ENCODE measurements around the gene LEFTY2. TPM values are rescaled to one million over a fixed set of nuclear protein-coding genes. Genes with fewer than 3 reads are reported as not detected.

The LEFTY2 gene
- total and polyA plus RNA-seq, 12 donors, result 0.16 to 3.4 (median 0.77) TPM; not detected in 1

DNA sequence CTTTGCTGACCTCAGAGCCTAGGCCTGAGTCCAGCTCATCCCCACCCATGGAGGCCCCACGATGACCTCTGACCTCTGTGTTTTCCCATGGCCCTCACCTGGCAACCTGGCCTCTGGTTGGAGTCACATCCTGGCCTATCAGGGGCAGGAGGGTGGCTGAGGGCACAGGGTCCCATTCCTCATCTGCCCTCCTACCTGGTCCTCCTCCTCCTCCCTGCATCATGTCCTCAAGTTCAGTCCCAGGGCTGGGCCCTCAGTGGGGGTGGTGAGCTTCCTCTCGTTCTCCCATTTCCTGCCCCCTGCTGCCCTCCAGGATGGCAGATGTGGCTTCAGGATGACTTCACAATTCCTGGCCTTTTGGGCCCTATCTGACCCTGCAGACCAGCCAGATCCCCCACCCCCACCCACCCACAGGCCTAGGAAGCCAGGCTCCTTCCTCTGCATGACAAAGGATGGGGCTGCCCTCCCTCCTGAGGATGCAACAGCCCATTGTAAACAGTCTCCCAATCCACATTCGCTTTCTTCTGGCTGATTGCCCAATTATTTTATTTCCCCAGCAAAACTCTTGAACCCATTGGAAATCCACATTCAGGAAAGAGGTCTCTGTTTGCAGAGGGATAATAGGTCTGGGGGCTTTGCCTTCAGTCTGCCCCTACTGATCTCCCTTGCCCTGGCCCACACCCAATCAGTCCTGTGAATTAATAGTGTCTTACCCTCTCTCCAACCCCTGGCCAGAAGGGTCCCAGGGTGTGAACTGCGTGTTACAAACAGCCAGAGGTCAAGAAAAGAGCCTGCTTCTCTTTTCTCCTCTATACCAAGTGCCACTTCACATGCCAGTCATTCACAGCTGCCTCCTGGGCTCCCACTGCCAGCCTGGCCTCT lies 41.7 kb downstream of the LEFTY2 start:
- Histone ChIP-seq H3K27me3 (no peaks in the 10 kb centered on the region), H3K9me3 (replicated peaks in 1 of 3) (no peaks in the 10 kb centered on the region), H3K4me3 (no peak overlapping the region), H3K27ac (no peak overlapping the region), H3K4me1 (replicated peaks in 1 of 2) (no peaks in the 10 kb centered on the region), H3K36me3 (replicated peaks in 1 of 2) (no peaks in the 10 kb centered on the region)
- WGBS, 4 donors, result 59 to 80% (median 68%) methylated on average over 4 of the region's 4 CpGs
- DNase-seq, result no peak
- intact Hi-C loops (cut with DNase I), result no loop called here
- TF ChIP-seq, protein P1, sequence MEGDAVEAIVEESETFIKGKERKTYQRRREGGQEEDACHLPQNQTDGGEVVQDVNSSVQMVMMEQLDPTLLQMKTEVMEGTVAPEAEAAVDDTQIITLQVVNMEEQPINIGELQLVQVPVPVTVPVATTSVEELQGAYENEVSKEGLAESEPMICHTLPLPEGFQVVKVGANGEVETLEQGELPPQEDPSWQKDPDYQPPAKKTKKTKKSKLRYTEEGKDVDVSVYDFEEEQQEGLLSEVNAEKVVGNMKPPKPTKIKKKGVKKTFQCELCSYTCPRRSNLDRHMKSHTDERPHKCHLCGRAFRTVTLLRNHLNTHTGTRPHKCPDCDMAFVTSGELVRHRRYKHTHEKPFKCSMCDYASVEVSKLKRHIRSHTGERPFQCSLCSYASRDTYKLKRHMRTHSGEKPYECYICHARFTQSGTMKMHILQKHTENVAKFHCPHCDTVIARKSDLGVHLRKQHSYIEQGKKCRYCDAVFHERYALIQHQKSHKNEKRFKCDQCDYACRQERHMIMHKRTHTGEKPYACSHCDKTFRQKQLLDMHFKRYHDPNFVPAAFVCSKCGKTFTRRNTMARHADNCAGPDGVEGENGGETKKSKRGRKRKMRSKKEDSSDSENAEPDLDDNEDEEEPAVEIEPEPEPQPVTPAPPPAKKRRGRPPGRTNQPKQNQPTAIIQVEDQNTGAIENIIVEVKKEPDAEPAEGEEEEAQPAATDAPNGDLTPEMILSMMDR (IDR thresholded peaks at IDR 0.05), result no peak
- TF ChIP-seq POLR2A (IDR thresholded peaks at IDR 0.05), result no peak

DNA sequence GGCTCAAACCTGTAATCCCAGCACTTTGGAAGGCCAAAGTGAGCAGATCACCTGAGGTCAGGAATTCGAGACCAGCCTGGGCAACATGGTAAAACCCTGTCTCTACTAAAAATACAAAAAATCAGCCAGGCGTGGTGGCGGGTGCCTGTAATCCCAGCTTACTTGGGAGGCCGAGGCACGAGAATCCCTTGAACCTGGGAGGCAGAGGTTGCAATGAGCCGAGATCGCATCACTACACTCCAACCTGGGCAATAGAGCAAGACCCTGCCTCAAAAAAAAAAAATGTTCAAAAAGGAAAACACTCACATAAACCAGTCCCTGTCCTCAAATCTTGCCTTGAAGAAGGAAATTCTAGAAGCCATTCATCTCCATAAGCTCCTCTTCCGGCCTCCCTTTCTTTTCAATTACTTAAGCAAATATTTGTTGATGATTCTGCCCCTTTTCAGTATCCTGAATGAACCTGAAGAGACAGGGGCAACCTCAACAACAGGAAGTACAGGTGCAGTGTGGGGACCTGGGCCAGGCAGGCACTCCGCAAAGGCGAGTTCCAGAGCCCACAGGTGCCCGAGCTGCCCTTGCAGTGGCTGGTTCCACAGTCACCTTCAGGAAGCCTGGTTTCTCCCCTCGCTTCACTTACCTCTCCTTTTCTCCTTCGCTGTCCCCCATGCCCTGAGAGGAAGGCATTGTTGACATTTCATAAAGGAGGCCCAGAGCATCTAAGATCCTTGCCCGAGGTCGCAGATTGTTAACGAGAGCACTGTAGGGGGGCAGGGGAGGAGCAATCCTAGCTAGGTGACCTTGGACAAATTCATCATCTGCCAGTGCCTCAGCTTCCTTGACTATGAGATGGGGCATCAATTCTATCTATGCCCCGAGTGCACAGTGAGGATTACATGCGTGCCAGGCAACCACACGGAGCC lies 43.2 kb downstream of the LEFTY2 start:
- Histone ChIP-seq H3K9me3 (replicated peaks in 1 of 3) (no peaks in the 10 kb centered on the region), H3K27me3 (no peaks in the 10 kb centered on the region), H3K36me3 (replicated peaks in 1 of 2) (no peaks in the 10 kb centered on the region), H3K4me1 (replicated peaks in 1 of 2) (no peaks in the 10 kb centered on the region), H3K27ac (no peak overlapping the region), H3K4me3 (no peak overlapping the region)
- DNase-seq, result no peak
- no peak for TF ChIP-seq POLR2A (IDR thresholded peaks at IDR 0.05)
- TF ChIP-seq, protein P1 (IDR thresholded peaks at IDR 0.05), result no peak
- intact Hi-C loops (cut with DNase I), result no loop called here
- 86 to 90% (median 87%) methylated on average over 19 of the region's 19 CpGs for WGBS, 4 donors

DNA sequence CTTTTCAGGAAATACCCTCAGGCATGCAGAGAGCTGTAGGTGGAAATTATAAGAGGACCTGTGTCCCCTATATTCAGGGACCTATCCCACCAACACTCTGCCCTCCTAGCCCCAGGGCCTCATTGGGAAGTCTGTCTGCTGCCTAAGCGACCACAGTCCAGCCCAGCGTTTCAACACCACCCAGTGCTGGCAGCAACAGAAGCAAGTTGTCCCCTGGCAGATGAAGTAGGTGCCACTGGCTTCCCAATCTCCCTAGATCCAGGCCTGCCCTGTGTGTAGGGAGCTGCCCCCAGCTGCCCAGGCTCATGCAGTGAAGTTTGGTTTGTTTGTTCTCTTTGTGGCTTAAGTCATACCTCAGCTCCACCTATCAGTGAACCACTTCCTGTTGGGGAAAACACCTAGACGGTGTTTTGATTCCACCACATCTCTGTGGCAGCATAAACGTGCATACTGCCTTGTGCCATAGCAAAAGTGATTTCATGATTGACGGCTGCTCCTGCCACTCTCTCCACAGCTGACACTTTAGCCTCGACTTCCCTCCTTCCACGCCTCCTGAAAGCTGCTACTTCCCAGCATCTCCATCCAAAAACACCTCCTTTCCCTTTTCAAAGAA lies 44.0 kb downstream of the LEFTY2 start:
- Histone ChIP-seq H3K4me1 (replicated peaks in 1 of 2) (no peaks in the 10 kb centered on the region), H3K4me3 (no peak overlapping the region), H3K9me3 (replicated peaks in 1 of 3) (no peaks in the 10 kb centered on the region), H3K36me3 (replicated peaks in 1 of 2) (no peaks in the 10 kb centered on the region), H3K27me3 (no peaks in the 10 kb centered on the region), H3K27ac (no peak overlapping the region)
- WGBS, 4 donors, result 53 to 77% (median 65%) methylated on average over 7 of the region's 7 CpGs
- intact Hi-C loops (cut with DNase I), result no loop called here
- no peak for TF ChIP-seq POLR2A (IDR thresholded peaks at IDR 0.05)
- TF ChIP-seq, protein P1 (IDR thresholded peaks at IDR 0.05), result no peak
- DNase-seq, result no peak

DNA sequence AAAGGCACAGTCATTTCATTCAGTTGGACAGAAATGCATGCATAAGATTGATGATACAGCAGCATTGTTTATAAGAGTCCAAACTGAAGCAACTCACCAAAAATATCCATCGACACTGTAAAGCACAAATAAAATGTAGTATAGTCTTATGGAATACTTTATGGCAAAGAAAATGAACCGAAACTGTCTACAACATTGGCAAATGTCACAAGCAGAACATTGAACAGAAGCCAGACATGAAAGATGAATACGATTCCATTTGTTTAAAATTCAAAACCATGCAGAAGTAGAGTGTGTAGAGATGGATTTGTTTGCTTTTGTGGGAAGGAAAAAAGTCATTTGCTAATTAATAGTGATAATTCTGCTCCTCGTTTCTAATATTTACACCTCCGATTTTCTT lies 44.5 kb downstream of the LEFTY2 start:
- DNase-seq, result no peak
- intact Hi-C loops (cut with DNase I), result no loop called here
- H3K9me3 ChIP-seq (replicated peaks in 1 of 3), result no peaks in the 10 kb centered on the region
- TF ChIP-seq POLR2A (IDR thresholded peaks at IDR 0.05), result no peak
- TF ChIP-seq, protein P1 (IDR thresholded peaks at IDR 0.05), result no peak
- H3K36me3 ChIP-seq (replicated peaks in 1 of 2), result no peaks in the 10 kb centered on the region
- H3K27ac ChIP-seq, result no peak overlapping the region
- no peak overlapping the region for H3K4me3 ChIP-seq
- H3K4me1 ChIP-seq (replicated peaks in 1 of 2), result no peaks in the 10 kb centered on the region
- WGBS, 4 donors, result 74 to 86% (median 83%) methylated on average over 5 of the region's 5 CpGs
- no peaks in the 10 kb centered on the region for H3K27me3 ChIP-seq

Data from adrenal gland (tissue), 12 donors.